GM18867 (cell line): ENCODE data around the gene SBDS.
"Not testable (repeated sequence)": the region's sequence is repeated elsewhere in the genome, so short reads cannot be mapped to it uniquely, and the experiment has no call there.

Experiments
- ATAC-seq: cut with Tn5 transposase; IDR thresholded peaks from one replicate; pipeline ENCODE4 v1.9.1; 2021; ENCODE audit warnings: mild to moderate bottlenecking, moderate library complexity; ENCODE audit not compliant: unreplicated experiment

The SBDS gene

GRCh38 chr7:66996444-66997191 lies 1.2 kb upstream of the SBDS start, which contains the start of gene TYW1:
TSS of gene TYW1 (plus strand) at chr7:66996833. CDS start at chr7:66996979, 146 bp downstream.
- peak; percentile 87 for ATAC-seq

- ATAC-seq: peak; percentile 38
Observed at GRCh38 chr7:66994691-66995049, 716 bp downstream of the SBDS start.

- not testable (repeated sequence) for ATAC-seq
Observed at GRCh38 chr7:66994051-66994450, 1.3 kb downstream of the SBDS start.

- not testable (repeated sequence) for ATAC-seq
Observed at GRCh38 chr7:66989552-66989951, 5.8 kb downstream of the SBDS start.

GRCh38 chr7:66980336-66980735 lies 15.1 kb downstream of the SBDS start:
- ATAC-seq: not testable (repeated sequence)

GRCh38 chr7:66979013-66979412 lies 16.4 kb downstream of the SBDS start:
- ATAC-seq: not testable (repeated sequence)

GRCh38 chr7:66978312-66978711 lies 17.1 kb downstream of the SBDS start:
- ATAC-seq: not testable (repeated sequence)

GRCh38 chr7:66974986-66975590 lies 20.3 kb downstream of the SBDS start:
- no peak for ATAC-seq

GRCh38 chr7:66970310-66970709 lies 25.1 kb downstream of the SBDS start:
- no peak for ATAC-seq

- not testable (repeated sequence) for ATAC-seq
Observed at GRCh38 chr7:66969001-66969400, 26.4 kb downstream of the SBDS start.

GRCh38 chr7:66967029-66967428 lies 28.4 kb downstream of the SBDS start:
- no peak for ATAC-seq

GRCh38 chr7:66964411-66964810 lies 31.0 kb downstream of the SBDS start:
- ATAC-seq: no peak

GRCh38 chr7:66961096-66961495 lies 34.3 kb downstream of the SBDS start:
- no peak for ATAC-seq

- no peak for ATAC-seq
Observed at GRCh38 chr7:66960192-66960591, 35.2 kb downstream of the SBDS start.

GRCh38 chr7:66958538-66959350 lies 36.6 kb downstream of the SBDS start:
- ATAC-seq: no peak

- ATAC-seq: no peak
Observed at GRCh38 chr7:66957595-66958290, 37.6 kb downstream of the SBDS start.

- ATAC-seq: no peak
Observed at GRCh38 chr7:66953044-66953427, 42.4 kb downstream of the SBDS start.

- no peak for ATAC-seq
Observed at GRCh38 chr7:66952343-66953043, 42.9 kb downstream of the SBDS start.

GRCh38 chr7:66950763-66951162 lies 44.6 kb downstream of the SBDS start:
- no peak for ATAC-seq

GRCh38 chr7:66950311-66950710 lies 45.1 kb downstream of the SBDS start:
- ATAC-seq: no peak
